Tibial nerve (tissue), 4 donors: ENCODE measurements around the gene SGO2.

ENCODE experiments used
- CTCF ChIP-seq, 5 experiments: fragments of 200-600 bp in 3 of 5; fragments of 450-650 bp in 2 of 5; sonication (generic) in 3 of 5; IDR thresholded peaks; one replicate each; pipeline ENCODE4 v1.5.1; 2016 to 2019; ENCODE audit warnings: antibody characterized with exemption in 5 of 5, mild to moderate bottlenecking in 3 of 5, moderate library complexity in 2 of 5
- EP300 ChIP-seq, 2 donors: sonication (generic); formaldehyde crosslinking; IDR thresholded peaks; one replicate each; pipeline ENCODE4 v1.6.1; 2017; ENCODE audit warnings: antibody characterized with exemption in 2 of 2, mild to moderate bottlenecking in 1 of 2
- POLR2A ChIP-seq, 2 donors: fragments of 450-650 bp; IDR thresholded peaks; one replicate each; pipeline ENCODE4 v1.6.1; 2017; ENCODE audit warnings: antibody characterized with exemption in 2 of 2, mild to moderate bottlenecking in 2 of 2, moderate library complexity in 2 of 2

- no peak for TF ChIP-seq CTCF (IDR thresholded peaks at IDR 0.05)
- no peak for TF ChIP-seq POLR2A (IDR thresholded peaks at IDR 0.05)
- TF ChIP-seq EP300 (IDR thresholded peaks at IDR 0.05), result no peak
Measured at GRCh38 chr2:200486529-200486928, 39.5 kb upstream of the SGO2 start.
